Breast epithelium (tissue), 3 donors: ENCODE data around the gene ITGB2.

Source experiments
- CTCF ChIP-seq, 3 donors: fragments of 450-650 bp; IDR thresholded peaks; one replicate each; pipeline ENCODE4 v1.5.1; 2016 to 2017; ENCODE audit warnings: antibody characterized with exemption in 3 of 3, mild to moderate bottlenecking in 3 of 3, moderate library complexity in 3 of 3
- POLR2A ChIP-seq: fragments of 450-650 bp; IDR thresholded peaks from one replicate; pipeline ENCODE4 v1.6.1; 2016; ENCODE audit warnings: antibody characterized with exemption, mild to moderate bottlenecking, moderate library complexity
- POLR2AphosphoS5 ChIP-seq, 3 donors: sonication (generic); formaldehyde crosslinking; IDR thresholded peaks; one replicate each; pipeline ENCODE4 v1.6.1; 2017; ENCODE audit warnings: antibody characterized with exemption in 3 of 3

- TF ChIP-seq CTCF (IDR thresholded peaks at IDR 0.05) (no peak), POLR2A (no peak), POLR2AphosphoS5 (IDR thresholded peaks at IDR 0.05) (no peak)
Observed at GRCh38 chr21:44857127-44857892, 63.4 kb downstream of the ITGB2 start.
